Measurements from ENCODE around the gene CRIP1. TPM values are rescaled to one million over a fixed set of nuclear protein-coding genes. Genes with fewer than 3 reads are reported as not detected.
A peak's percentile ranks its signal among the peaks of the same experiment; 100 is the strongest.

Gene CRIP1
- total RNA-seq, 1 experiment from 2014 or later: 6.9 TPM

DNA sequence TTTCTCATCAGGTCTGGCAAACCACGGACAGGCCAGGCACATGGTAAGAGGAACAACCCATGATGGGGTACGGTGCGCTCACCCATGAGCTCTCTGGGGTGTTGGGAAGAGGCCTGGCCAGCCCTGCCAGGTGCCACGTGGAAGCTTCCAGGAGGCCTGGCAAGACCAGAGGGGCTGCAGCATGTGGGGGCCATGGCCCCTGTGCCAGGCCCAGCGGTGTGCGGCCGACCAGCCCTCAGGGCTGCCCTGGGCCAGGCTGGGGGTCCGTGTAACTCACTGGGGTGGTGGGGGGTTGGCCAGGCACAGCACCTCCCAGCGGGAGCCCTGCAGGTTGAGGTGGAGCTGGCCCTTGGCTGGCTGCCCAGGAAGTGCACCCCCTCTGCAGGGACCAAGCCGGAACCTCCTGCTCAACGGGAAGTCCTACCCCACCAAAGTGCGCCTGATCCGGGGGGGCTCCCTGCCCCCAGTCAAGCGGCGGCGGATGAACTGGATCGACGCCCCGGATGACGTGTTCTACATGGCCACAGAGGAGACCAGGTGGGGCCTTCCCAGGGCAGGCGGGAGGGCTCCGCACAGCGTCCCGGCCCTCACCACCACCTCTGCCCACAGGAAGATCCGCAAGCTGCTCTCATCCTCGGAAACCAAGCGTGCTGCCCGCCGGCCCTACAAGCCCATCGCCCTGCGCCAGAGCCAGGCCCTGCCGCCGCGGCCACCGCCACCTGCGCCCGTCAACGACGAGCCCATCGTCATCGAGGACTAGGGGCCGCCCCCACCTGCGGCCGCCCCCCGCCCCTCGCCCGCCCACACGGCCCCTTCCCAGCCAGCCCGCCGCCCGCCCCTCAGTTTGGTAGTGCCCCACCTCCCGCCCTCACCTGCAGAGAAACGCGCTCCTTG is 17.0 kb upstream of the CRIP1 start:
- Histone ChIP-seq H3K23me2 (ENCODE audit: insufficient read length, low read depth, low read length, poor library complexity, severe bottlenecking) (no peaks in the 10 kb centered on the region), H3K9me3 (ENCODE audit: control insufficient read depth, low read depth, low read length) (no peaks in the 10 kb centered on the region), H3K56ac (ENCODE audit: insufficient read length, low read depth, low read length) (no peak overlapping the region), H4K91ac (ENCODE audit: insufficient read length, low read depth, low read length) (no peak overlapping the region), H2BK12ac (ENCODE audit: insufficient read length, low read depth, low read length) (no peak overlapping the region), H3K4me2 (ENCODE audit: insufficient read depth, insufficient read length, low read length) (no peak overlapping the region), H3K4ac (ENCODE audit: low read depth, low read length) (no peak overlapping the region), H3K27me3 (ENCODE audit: insufficient read depth, low read length) (no peaks in the 10 kb centered on the region), H2AK5ac (ENCODE audit: insufficient read length, low read length) (no peak overlapping the region), H2BK15ac (ENCODE audit: low read depth, low read length) (no peak overlapping the region), H2AFZ (ENCODE audit: low read length) (no peak overlapping the region), H3K14ac (ENCODE audit: insufficient read depth, low read length) (no peak overlapping the region), H2BK120ac (ENCODE audit: low read depth, low read length, poor library complexity, severe bottlenecking) (no peak overlapping the region), H4K8ac (replicated peaks; ENCODE audit: insufficient read length, low read depth, low read length) (no peak overlapping the region), H2BK5ac (ENCODE audit: insufficient read length, low read length) (no peak overlapping the region), H3K4me1 (ENCODE audit: insufficient read depth, low read length) (no peaks in the 10 kb centered on the region; the same call in 1 of the 2 replicates), H3K79me2 (ENCODE audit: insufficient read depth, low read length) (no peaks in the 10 kb centered on the region), H2BK20ac (ENCODE audit: low read depth, low read length, poor library complexity, severe bottlenecking) (no peak overlapping the region), H3K27ac (ENCODE audit: insufficient read length, low read depth, low read length) (no peak overlapping the region), H4K5ac (ENCODE audit: insufficient read length, low read depth, low read length) (no peak overlapping the region), H3K79me1 (ENCODE audit: insufficient read depth, low read depth, low read length, poor library complexity, severe bottlenecking) (no peaks in the 10 kb centered on the region), H3K9ac (ENCODE audit: extremely low read depth, insufficient read length, low read length) (no peak overlapping the region), H3T11ph (ENCODE audit: low read length) (no peak overlapping the region), H4K20me1 (ENCODE audit: control insufficient read depth, insufficient read depth, insufficient read length) (no peaks in the 10 kb centered on the region), H3K18ac (ENCODE audit: insufficient read length, low read depth, low read length) (no peak overlapping the region), H3K23ac (ENCODE audit: insufficient read length, low read depth, low read length) (no peak overlapping the region)
- Mint-ChIP-seq H3K27me3 (ENCODE audit: low read depth) (no peaks in the 10 kb centered on the region), H3K9me3 (no peaks in the 10 kb centered on the region), H3K36me3 (ENCODE audit: insufficient read depth in 1 of 3, low read depth in 3 of 3) (peaks cover 1 to 10% (median 4%) of the 10 kb centered on the region in 3 experiments; a peak in 3 of 7 replicates), H3K4me1 (peaks cover 2 to 7% of the 10 kb centered on the region in 2 experiments; a peak in 2 of 4 replicates), H3K27ac (peak overlapping the region in 1 of 3 experiments; percentile 28; a peak in 1 of 7 replicates), H3K4me3 (no peak overlapping the region)
- DNase-seq: peak; percentile 70
- WGBS (ENCODE audit: extremely low coverage, insufficient read length, low lambda C conversion rate): no CpG with 5 or more reads among the region's 54 CpGs
- TF ChIP-seq, protein P1, sequence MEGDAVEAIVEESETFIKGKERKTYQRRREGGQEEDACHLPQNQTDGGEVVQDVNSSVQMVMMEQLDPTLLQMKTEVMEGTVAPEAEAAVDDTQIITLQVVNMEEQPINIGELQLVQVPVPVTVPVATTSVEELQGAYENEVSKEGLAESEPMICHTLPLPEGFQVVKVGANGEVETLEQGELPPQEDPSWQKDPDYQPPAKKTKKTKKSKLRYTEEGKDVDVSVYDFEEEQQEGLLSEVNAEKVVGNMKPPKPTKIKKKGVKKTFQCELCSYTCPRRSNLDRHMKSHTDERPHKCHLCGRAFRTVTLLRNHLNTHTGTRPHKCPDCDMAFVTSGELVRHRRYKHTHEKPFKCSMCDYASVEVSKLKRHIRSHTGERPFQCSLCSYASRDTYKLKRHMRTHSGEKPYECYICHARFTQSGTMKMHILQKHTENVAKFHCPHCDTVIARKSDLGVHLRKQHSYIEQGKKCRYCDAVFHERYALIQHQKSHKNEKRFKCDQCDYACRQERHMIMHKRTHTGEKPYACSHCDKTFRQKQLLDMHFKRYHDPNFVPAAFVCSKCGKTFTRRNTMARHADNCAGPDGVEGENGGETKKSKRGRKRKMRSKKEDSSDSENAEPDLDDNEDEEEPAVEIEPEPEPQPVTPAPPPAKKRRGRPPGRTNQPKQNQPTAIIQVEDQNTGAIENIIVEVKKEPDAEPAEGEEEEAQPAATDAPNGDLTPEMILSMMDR (conservative IDR thresholded peaks at IDR 0.05): no peak
